A549 (cell line): ENCODE data around the gene YPEL4.

Experiments
- BHLHE40 ChIP-seq: IDR thresholded peaks from 2 replicates; pipeline ENCODE4 v1.6.1; 2012; ENCODE audit warnings: low read depth, low read length, inconsistent platforms
- CHD4 ChIP-seq: fragments of 200-600 bp; sonication (generic); IDR thresholded peaks from 2 replicates; pipeline ENCODE4 v1.6.1; 2016; ENCODE audit warnings: antibody characterized with exemption, mild to moderate bottlenecking, borderline replicate concordance
- CTCF ChIP-seq: fragments of >200 bp; sonication (Bioruptor Twin); formaldehyde crosslinking; IDR thresholded peaks from 3 replicates; pipeline ENCODE4 v1.5.1; 2016
- EP300 ChIP-seq, 2 experiments: fragments of >200 bp; sonication (Bioruptor Twin); formaldehyde crosslinking; IDR thresholded peaks; 2 replicates in 1 of 2; 3 replicates in 1 of 2; pipeline ENCODE4 v1.6.1; 2016 to 2017
- HOXA7 ChIP-seq: fragments of 250-450 bp; sonication (Bioruptor Pico); IDR thresholded peaks from 2 replicates; pipeline ENCODE4 v1.5.0; 2020; ENCODE audit warnings: mild to moderate bottlenecking, moderate library complexity
- JUN ChIP-seq, 2 experiments: fragments of >200 bp; sonication (Bioruptor Twin); formaldehyde crosslinking; IDR thresholded peaks; 2 replicates in 1 of 2; 3 replicates in 1 of 2; pipeline ENCODE4 v1.6.1; 2016 to 2017
- KDM1A ChIP-seq: fragments of 200-600 bp; sonication (generic); IDR thresholded peaks from 2 replicates; pipeline ENCODE4 v1.6.1; 2016; ENCODE audit warnings: low read depth, mild to moderate bottlenecking
- MYC ChIP-seq: IDR thresholded peaks from 2 replicates; pipeline ENCODE4 v1.6.1; 2012; ENCODE audit warnings: mild to moderate bottlenecking, inconsistent platforms, low read length, improper control_type of control experiment, borderline replicate concordance
- POLR2A ChIP-seq: IDR thresholded peaks from 2 replicates; pipeline ENCODE4 v1.6.1; 2012; ENCODE audit warnings: mild to moderate bottlenecking, low read length
- RFX5 ChIP-seq: fragments of 450-650 bp; IDR thresholded peaks from 2 replicates; pipeline ENCODE4 v1.7.1; 2014; ENCODE audit warnings: antibody characterized with exemption, mild to moderate bottlenecking, moderate library complexity
- TF ChIP-seq, protein P1 (sequence below): IDR thresholded peaks from 2 replicates; pipeline ENCODE4 v1.6.1; 2012
- TF ChIP-seq, protein P2 (sequence below): fragments of >200 bp; sonication (Bioruptor Twin); formaldehyde crosslinking; IDR thresholded peaks from 3 replicates; pipeline ENCODE4 v1.6.1; 2016

GRCh38 chr11:57638811-57639320, 10.8 kb downstream of the YPEL4 start:
- no peak for TF ChIP-seq HOXA7 (CRISPR knock-in tag)
- TF ChIP-seq POLR2A = no peak
- no peak for TF ChIP-seq CHD4
- no peak for TF ChIP-seq CTCF
- TF ChIP-seq, protein P1, sequence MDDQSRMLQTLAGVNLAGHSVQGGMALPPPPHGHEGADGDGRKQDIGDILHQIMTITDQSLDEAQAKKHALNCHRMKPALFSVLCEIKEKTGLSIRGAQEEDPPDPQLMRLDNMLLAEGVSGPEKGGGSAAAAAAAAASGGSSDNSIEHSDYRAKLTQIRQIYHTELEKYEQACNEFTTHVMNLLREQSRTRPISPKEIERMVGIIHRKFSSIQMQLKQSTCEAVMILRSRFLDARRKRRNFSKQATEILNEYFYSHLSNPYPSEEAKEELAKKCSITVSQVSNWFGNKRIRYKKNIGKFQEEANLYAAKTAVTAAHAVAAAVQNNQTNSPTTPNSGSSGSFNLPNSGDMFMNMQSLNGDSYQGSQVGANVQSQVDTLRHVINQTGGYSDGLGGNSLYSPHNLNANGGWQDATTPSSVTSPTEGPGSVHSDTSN = no peak
- no peak for TF ChIP-seq BHLHE40
- TF ChIP-seq EP300 (IDR thresholded peaks at IDR 0.05) = no peak
- TF ChIP-seq KDM1A = no peak
- TF ChIP-seq, protein P2, sequence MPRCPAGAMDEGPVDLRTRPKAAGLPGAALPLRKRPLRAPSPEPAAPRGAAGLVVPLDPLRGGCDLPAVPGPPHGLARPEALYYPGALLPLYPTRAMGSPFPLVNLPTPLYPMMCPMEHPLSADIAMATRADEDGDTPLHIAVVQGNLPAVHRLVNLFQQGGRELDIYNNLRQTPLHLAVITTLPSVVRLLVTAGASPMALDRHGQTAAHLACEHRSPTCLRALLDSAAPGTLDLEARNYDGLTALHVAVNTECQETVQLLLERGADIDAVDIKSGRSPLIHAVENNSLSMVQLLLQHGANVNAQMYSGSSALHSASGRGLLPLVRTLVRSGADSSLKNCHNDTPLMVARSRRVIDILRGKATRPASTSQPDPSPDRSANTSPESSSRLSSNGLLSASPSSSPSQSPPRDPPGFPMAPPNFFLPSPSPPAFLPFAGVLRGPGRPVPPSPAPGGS = no peak
- no peak for TF ChIP-seq RFX5
- no peak for TF ChIP-seq MYC
- no peak for TF ChIP-seq JUN (IDR thresholded peaks at IDR 0.05)
